DND-41 (cell line): Measurements from ENCODE around the gene HLA-DRA.

Source experiments
- ATAC-seq: fragments of 200-7000 bp; cut with Tn5 transposase; 3 replicates; pipeline ENCODE4 v1.9.1; 2021; ENCODE audit warnings: low read depth; ENCODE audit not compliant: insufficient read depth
- DNase-seq: peaks from one replicate; pipeline ENCODE4 v3.0.0-alpha.2; 2020
- H2AFZ ChIP-seq: 2 replicates; pipeline ENCODE4 v1.6.0; 2012; ENCODE audit warnings: low read depth, low read length
- H3K27ac ChIP-seq: 2 replicates; pipeline ENCODE4 v1.5.1; 2012; ENCODE audit warnings: low read length, inconsistent platforms
- H3K27me3 ChIP-seq: fragments of 200-600 bp; sonication (generic); 2 replicates; pipeline ENCODE4 v1.6.0; 2012; ENCODE audit warnings: low read length, mild to moderate bottlenecking, inconsistent platforms; ENCODE audit not compliant: insufficient read depth, poor library complexity
- H3K36me3 ChIP-seq: 2 replicates; pipeline ENCODE4 v1.5.1; 2012; ENCODE audit warnings: low read length, inconsistent platforms; ENCODE audit not compliant: insufficient read depth
- H3K4me1 ChIP-seq: 2 replicates; pipeline ENCODE4 v1.5.1; 2012; ENCODE audit warnings: mild to moderate bottlenecking, low read length; ENCODE audit not compliant: insufficient read depth
- H3K4me2 ChIP-seq: 2 replicates; pipeline ENCODE4 v1.6.0; 2012; ENCODE audit warnings: mild to moderate bottlenecking, moderate library complexity, low read length, inconsistent platforms; ENCODE audit not compliant: insufficient read depth
- H3K4me3 ChIP-seq, 2 experiments: fragments of 200-600 bp in 1 of 2; shearing (Covaris generic) in 1 of 2; 2 replicates each; pipeline ENCODE4 v1.5.1; 2012 to 2016; ENCODE audit warnings: inconsistent platforms in 2 of 2, low read length in 2 of 2, mild to moderate bottlenecking in 2 of 2, low read depth in 1 of 2, moderate library complexity in 1 of 2
- H3K79me2 ChIP-seq: 2 replicates; pipeline ENCODE4 v1.6.0; 2012; ENCODE audit warnings: low read length, inconsistent platforms; ENCODE audit not compliant: insufficient read depth
- H3K9ac ChIP-seq: 2 replicates; pipeline ENCODE4 v1.6.0; 2012; ENCODE audit warnings: low read depth, mild to moderate bottlenecking, inconsistent platforms, low read length, moderate library complexity
- H3K9me3 ChIP-seq: 2 replicates; pipeline ENCODE4 v1.5.1; 2012; ENCODE audit warnings: low read length, moderate library complexity, mild to moderate bottlenecking, inconsistent platforms; ENCODE audit not compliant: insufficient read depth, severe bottlenecking
- H4K20me1 ChIP-seq: 2 replicates; pipeline ENCODE4 v1.6.0; 2012; ENCODE audit warnings: low read length; ENCODE audit not compliant: insufficient read depth
- EZH2 ChIP-seq: IDR thresholded peaks from 3 replicates; pipeline ENCODE4 v1.6.1; 2012; ENCODE audit warnings: borderline replicate concordance, low read depth, mild to moderate bottlenecking, moderate library complexity, low read length, inconsistent platforms; ENCODE audit not compliant: severe bottlenecking
- TF ChIP-seq, protein P1 (sequence below): IDR thresholded peaks from 2 replicates; pipeline ENCODE4 v1.5.1; 2012; ENCODE audit warnings: borderline replicate concordance, low read length, moderate library complexity, mild to moderate bottlenecking; ENCODE audit not compliant: poor library complexity, severe bottlenecking; ENCODE audit errors: extremely low read depth

HLA-DRA gene

GRCh38 chr6:32445321-32445854, 5.7 kb downstream of the HLA-DRA start:
- DNase-seq: no peak
- Histone ChIP-seq H3K79me2 (no peaks in the 10 kb centered on the region), H3K36me3 (no peaks in the 10 kb centered on the region), H3K27ac (no peak overlapping the region), H3K4me3 (no peak overlapping the region), H3K9me3 (no peaks in the 10 kb centered on the region), H3K4me2 (no peak overlapping the region), H3K9ac (no peak overlapping the region), H2AFZ (no peak overlapping the region), H3K4me1 (no peaks in the 10 kb centered on the region), H3K27me3 (peaks cover 5% of the 10 kb centered on the region), H4K20me1 (no peaks in the 10 kb centered on the region)
- ATAC-seq: no peak
- TF ChIP-seq EZH2: no peak
- TF ChIP-seq, protein P1, sequence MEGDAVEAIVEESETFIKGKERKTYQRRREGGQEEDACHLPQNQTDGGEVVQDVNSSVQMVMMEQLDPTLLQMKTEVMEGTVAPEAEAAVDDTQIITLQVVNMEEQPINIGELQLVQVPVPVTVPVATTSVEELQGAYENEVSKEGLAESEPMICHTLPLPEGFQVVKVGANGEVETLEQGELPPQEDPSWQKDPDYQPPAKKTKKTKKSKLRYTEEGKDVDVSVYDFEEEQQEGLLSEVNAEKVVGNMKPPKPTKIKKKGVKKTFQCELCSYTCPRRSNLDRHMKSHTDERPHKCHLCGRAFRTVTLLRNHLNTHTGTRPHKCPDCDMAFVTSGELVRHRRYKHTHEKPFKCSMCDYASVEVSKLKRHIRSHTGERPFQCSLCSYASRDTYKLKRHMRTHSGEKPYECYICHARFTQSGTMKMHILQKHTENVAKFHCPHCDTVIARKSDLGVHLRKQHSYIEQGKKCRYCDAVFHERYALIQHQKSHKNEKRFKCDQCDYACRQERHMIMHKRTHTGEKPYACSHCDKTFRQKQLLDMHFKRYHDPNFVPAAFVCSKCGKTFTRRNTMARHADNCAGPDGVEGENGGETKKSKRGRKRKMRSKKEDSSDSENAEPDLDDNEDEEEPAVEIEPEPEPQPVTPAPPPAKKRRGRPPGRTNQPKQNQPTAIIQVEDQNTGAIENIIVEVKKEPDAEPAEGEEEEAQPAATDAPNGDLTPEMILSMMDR: no peak

DNA sequence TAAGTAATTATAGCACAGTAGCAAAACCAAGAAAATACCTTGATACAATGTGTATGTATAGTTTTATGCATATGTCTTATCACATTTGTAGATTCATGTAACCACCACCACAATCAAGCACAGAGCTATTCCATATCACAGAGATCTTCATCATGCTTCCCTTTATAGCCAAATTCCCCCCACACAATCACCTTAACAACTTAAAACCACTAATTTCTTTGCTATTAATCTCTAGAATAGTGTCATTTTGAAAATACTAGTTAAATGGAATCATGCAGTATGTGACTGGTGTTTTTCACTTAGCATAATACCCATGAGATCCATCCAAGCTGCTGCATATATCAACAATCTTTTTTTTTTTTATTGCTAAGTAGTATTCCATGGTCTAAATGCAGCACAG, 8.2 kb downstream of the HLA-DRA start:
- H2AFZ ChIP-seq: no peak overlapping the region
- no peak overlapping the region for H3K9ac ChIP-seq
- no peak overlapping the region for H3K4me3 ChIP-seq
- no peaks in the 10 kb centered on the region for H3K9me3 ChIP-seq
- no peak overlapping the region for H3K4me2 ChIP-seq
- H3K27me3 ChIP-seq: peaks cover 5% of the 10 kb centered on the region
- no peaks in the 10 kb centered on the region for H4K20me1 ChIP-seq
- no peaks in the 10 kb centered on the region for H3K36me3 ChIP-seq
- ATAC-seq (no peak), DNase-seq (no peak)
- no peak for TF ChIP-seq EZH2
- TF ChIP-seq, protein P1: no peak
- no peak overlapping the region for H3K27ac ChIP-seq
- no peaks in the 10 kb centered on the region for H3K79me2 ChIP-seq
- H3K4me1 ChIP-seq: no peaks in the 10 kb centered on the region

- H3K4me2 ChIP-seq: no peak overlapping the region
- H3K27me3 ChIP-seq: peaks cover 5% of the 10 kb centered on the region
- H3K4me3 ChIP-seq: no peak overlapping the region
- no peaks in the 10 kb centered on the region for H3K36me3 ChIP-seq
- no peak for ATAC-seq
- TF ChIP-seq, protein P1: no peak
- no peak for TF ChIP-seq EZH2
- DNase-seq: no peak
- H3K79me2 ChIP-seq: no peaks in the 10 kb centered on the region
- no peak overlapping the region for H2AFZ ChIP-seq
- H3K27ac ChIP-seq: no peak overlapping the region
- H3K4me1 ChIP-seq: no peaks in the 10 kb centered on the region
- no peaks in the 10 kb centered on the region for H4K20me1 ChIP-seq
- peaks cover 11% of the 10 kb centered on the region for H3K9me3 ChIP-seq
- no peak overlapping the region for H3K9ac ChIP-seq
Measured at GRCh38 chr6:32449088-32449736, 9.5 kb downstream of the HLA-DRA start.
